Thyroid gland (tissue), 4 donors: ENCODE measurements around the gene UNC50. TPM values are rescaled to one million over a fixed set of nuclear protein-coding genes. Genes with fewer than 3 reads are reported as not detected.

Experiments used
- DNase-seq, 2 donors: peaks; one replicate each; pipeline ENCODE4 v3.0.0-alpha.2; 2019
- H3K27ac ChIP-seq, 3 donors: fragments of 200-600 bp; sonication (generic); 1 replicate in 2 of 3; 2 replicates in 1 of 3; pipeline ENCODE4 v1.5.1; 2016 to 2019; ENCODE audit warnings: mild to moderate bottlenecking in 1 of 3, moderate library complexity in 1 of 3
- H3K27me3 ChIP-seq: fragments of 200-600 bp; sonication (generic); one replicate; pipeline ENCODE4 v1.5.1; 2019
- H3K36me3 ChIP-seq, 2 donors: fragments of 200-600 bp; sonication (generic); one replicate each; pipeline ENCODE4 v1.5.1; 2016 to 2019
- H3K4me1 ChIP-seq, 2 donors: fragments of 200-600 bp; sonication (generic); one replicate each; pipeline ENCODE4 v1.5.1; 2017 to 2019
- H3K4me3 ChIP-seq, 3 donors: fragments of 200-600 bp; sonication (generic); replicated peaks in 1 of 3; 1 replicate in 2 of 3; 2 replicates in 1 of 3; pipeline ENCODE4 v1.5.1; 2016; ENCODE audit warnings: mild to moderate bottlenecking in 1 of 3
- H3K9me3 ChIP-seq: fragments of 200-600 bp; sonication (generic); one replicate; pipeline ENCODE4 v1.5.1; 2017
- POLR2A ChIP-seq, 2 donors: fragments of 450-650 bp; IDR thresholded peaks; one replicate each; pipeline ENCODE4 v1.6.1; 2017; ENCODE audit warnings: antibody characterized with exemption in 2 of 2, mild to moderate bottlenecking in 2 of 2, moderate library complexity in 1 of 2
- WGBS, 2 donors: methylation state at CpG; one replicate each; pipeline ENCODE4 v1.1.5; 2017; 5-methylcytosine and 5-hydroxymethylcytosine counted together
- intact Hi-C: fragments of 100-400 bp; cut with DNase I; formaldehyde crosslinking; loops from one replicate; pipeline ENCODE4 v1.15.1; 2023
- total RNA-seq, 4 donors: library from RNA; depleted of rRNA; stranded (reverse); fragments of >200 nt; gene quantifications; one replicate each; pipeline ENCODE4 v1.2.3, GENCODE V29; 2016
- TF ChIP-seq, protein P1 (sequence below), 6 experiments: fragments of 200-600 bp in 3 of 6; fragments of 450-650 bp in 3 of 6; sonication (generic) in 3 of 6; IDR thresholded peaks; one replicate each; pipeline ENCODE4 v1.5.1; 2016 to 2019; ENCODE audit warnings: antibody characterized with exemption in 6 of 6, mild to moderate bottlenecking in 2 of 6, inconsistent platforms in 1 of 6, moderate library complexity in 1 of 6

Gene UNC50, protein sequence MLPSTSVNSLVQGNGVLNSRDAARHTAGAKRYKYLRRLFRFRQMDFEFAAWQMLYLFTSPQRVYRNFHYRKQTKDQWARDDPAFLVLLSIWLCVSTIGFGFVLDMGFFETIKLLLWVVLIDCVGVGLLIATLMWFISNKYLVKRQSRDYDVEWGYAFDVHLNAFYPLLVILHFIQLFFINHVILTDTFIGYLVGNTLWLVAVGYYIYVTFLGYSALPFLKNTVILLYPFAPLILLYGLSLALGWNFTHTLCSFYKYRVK
- total RNA-seq, result 10 to 100 TPM; 75.3 to 86.1 (median 81.9) TPM

DNA sequence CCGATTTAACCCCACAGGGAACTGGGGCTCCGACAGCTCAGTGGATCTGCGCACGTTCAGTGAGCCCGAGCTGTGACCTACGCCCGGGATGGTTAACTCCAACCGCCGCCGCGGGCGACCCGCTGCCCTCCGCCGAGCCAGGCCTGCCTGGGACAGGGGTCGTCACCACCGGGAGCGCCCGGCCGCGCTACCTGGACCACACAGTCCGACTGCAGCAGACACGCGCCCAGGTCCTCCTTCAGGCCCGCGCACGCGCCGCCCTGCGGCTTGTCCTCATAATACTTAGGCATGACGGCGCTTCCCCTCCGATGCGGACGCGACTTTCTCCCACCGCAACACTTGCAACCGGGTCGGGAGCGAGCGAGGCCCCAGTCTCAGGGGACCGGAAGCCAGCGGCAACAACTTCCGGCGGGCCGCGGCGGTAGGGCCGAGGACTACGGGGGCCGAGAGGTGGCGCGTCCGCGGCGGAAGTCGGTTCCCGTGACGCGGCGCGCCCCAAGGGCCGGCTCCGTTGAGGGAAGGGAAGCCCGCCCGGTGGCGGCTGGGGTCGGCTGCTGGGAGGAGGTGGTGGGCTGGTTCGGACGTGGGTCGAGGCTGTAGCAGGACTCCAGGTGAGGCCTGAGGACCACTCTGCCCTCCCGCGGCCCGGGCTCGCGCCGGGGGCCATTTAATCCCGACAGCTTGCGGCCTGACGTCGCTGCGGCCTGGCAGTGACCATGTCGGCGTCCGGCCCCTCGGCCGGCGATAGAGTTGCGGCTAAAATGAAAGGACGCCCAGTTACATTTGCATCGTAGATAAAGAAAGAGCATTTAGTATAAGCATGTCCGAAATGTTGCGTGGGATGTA, at the start of gene UNC50, which contains the start of gene COA5:
UNC50 (plus strand) TSS at position 474 of the 846 bp plus-strand sequence. CDS start 1,171 bp downstream, outside the sequence.
COA5 (minus strand) TSS at position 397 of the 846 bp plus-strand sequence; CDS start at position 290, 107 bp downstream.
- H3K4me1 ChIP-seq, result peaks cover 31 to 36% of the 10 kb centered on the region in 2 donors
- peak; percentile 87 for DNase-seq
- WGBS, 2 donors, result 0% methylated on average over 42 to 43 of the region's 93 CpGs
- H3K27ac ChIP-seq, result peak within 1 kb of the TSS; percentile 86 to 96 (median 91)
- TF ChIP-seq POLR2A (IDR thresholded peaks at IDR 0.05), result peak in 1 of 2 donors; percentile 86
- TF ChIP-seq, protein P1, sequence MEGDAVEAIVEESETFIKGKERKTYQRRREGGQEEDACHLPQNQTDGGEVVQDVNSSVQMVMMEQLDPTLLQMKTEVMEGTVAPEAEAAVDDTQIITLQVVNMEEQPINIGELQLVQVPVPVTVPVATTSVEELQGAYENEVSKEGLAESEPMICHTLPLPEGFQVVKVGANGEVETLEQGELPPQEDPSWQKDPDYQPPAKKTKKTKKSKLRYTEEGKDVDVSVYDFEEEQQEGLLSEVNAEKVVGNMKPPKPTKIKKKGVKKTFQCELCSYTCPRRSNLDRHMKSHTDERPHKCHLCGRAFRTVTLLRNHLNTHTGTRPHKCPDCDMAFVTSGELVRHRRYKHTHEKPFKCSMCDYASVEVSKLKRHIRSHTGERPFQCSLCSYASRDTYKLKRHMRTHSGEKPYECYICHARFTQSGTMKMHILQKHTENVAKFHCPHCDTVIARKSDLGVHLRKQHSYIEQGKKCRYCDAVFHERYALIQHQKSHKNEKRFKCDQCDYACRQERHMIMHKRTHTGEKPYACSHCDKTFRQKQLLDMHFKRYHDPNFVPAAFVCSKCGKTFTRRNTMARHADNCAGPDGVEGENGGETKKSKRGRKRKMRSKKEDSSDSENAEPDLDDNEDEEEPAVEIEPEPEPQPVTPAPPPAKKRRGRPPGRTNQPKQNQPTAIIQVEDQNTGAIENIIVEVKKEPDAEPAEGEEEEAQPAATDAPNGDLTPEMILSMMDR (IDR thresholded peaks at IDR 0.05), result peak in 2 of 6 experiments; percentile 8 to 15
- H3K27me3 ChIP-seq, result no peaks in the 10 kb centered on the region
- intact Hi-C loops, result loop anchor here (10.0 kb wide), 1 partner anchor 164 kb away; the partner anchor contains the start of gene INPP4A
- peak within 1 kb of the TSS; percentile 65 to 78 (median 77) for H3K4me3 ChIP-seq
- H3K36me3 ChIP-seq, result peaks cover 8 to 22% of the 10 kb centered on the region in 2 donors
- H3K9me3 ChIP-seq, result no peaks in the 10 kb centered on the region

DNA sequence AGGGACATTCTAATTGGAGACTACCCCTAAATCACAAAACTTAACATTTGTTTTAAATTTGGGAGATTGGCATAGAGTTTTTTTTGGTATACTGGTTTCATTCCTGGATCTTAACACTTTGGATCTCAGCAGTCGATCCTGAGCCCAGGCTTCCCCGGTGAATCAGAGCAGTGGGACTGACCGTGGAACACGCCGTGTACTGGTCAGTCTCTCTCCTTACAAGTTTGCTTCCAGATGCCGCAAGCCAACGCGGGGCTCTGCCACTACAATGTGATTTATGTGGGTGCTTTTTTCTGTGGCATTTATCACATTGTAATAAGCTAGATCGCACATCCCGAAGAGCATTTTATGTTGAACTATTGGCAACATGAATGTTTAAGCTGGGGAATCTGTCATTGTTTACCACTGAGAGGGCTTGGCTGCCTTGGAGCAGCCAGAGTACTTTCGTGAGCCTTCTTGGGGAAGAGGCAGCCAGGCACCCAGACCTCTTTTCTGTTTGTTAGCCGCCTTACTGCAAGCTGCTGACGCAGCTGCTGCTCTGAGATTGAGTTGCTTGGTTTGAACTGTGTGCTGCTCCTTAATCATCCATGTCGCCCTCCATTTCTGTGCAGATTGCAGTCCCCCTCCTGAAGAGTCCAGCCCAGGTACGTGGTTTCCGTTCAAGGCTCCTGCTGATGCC, 49.4 kb upstream of the UNC50 start:
- 95 to 96% methylated on average over 15 to 16 of the region's 16 CpGs for WGBS, 2 donors
- H3K27me3 ChIP-seq, result no peaks in the 10 kb centered on the region
- peaks cover 2 to 18% of the 10 kb centered on the region in 2 donors for H3K36me3 ChIP-seq
- no peak overlapping the region for H3K27ac ChIP-seq
- H3K9me3 ChIP-seq, result no peaks in the 10 kb centered on the region
- no peak for TF ChIP-seq POLR2A (IDR thresholded peaks at IDR 0.05)
- TF ChIP-seq, protein P1 (IDR thresholded peaks at IDR 0.05), result no peak
- no peak overlapping the region for H3K4me3 ChIP-seq
- intact Hi-C loops, result no loop called here
- peaks cover 31 to 37% of the 10 kb centered on the region in 2 donors for H3K4me1 ChIP-seq
- DNase-seq, result no peak

DNA sequence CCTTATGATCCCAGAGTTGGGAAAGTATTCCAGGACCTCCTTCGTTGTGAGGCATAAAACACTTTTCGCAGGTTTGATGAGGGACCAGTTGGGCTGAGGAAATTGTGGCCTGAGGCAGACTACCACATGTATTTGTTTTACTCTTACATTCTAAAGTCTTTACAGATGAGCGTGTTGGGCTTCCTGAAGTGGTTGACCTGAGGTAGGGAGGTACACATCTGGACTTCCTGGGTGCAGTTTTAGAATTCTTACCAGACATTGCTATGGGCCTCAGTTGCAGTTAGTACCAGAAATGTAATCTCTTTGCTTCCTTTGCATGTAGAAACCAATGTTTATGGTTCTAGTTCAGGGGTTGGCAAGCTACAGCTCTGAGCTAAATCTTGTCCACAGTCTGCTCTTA, 48.8 kb upstream of the UNC50 start:
- DNase-seq, result no peak
- intact Hi-C loops, result no loop called here
- peaks cover 31 to 37% of the 10 kb centered on the region in 2 donors for H3K4me1 ChIP-seq
- no peak overlapping the region for H3K4me3 ChIP-seq
- H3K36me3 ChIP-seq, result peaks cover 3 to 13% of the 10 kb centered on the region in 2 donors
- H3K9me3 ChIP-seq, result no peaks in the 10 kb centered on the region
- no peak overlapping the region for H3K27ac ChIP-seq
- WGBS, 2 donors, result 84 to 90% methylated on average over 3 of the region's 3 CpGs
- TF ChIP-seq, protein P1 (IDR thresholded peaks at IDR 0.05), result no peak
- TF ChIP-seq POLR2A (IDR thresholded peaks at IDR 0.05), result no peak
- H3K27me3 ChIP-seq, result no peaks in the 10 kb centered on the region

DNA sequence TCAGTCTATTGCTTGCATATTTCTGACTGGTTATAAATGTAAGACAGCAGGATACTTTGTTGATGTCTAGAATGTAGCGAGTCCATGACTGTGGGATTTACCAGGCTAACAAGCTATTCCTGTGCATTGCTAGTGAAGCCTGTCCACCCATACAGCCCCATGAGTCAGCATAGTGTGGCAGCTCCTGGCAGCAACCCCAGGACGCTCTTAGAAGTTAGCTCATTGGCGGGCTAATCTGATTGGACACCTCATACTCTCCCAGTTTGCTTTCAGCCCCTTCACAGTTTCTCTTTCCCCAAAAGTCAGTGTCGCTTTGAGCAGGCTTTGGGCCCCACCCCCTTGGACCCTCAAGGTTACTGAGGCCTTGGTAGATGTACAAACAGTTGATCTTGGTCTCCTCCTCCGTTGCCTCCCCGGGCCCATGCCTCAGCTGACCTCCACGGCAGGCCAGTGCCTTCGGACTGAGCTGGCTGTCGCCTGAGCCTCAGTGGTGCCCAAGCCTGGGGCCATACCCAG, 48.1 kb upstream of the UNC50 start:
- H3K9me3 ChIP-seq, result no peaks in the 10 kb centered on the region
- H3K27me3 ChIP-seq, result no peaks in the 10 kb centered on the region
- no peak overlapping the region for H3K4me3 ChIP-seq
- DNase-seq, result peak; percentile 50 to 59
- intact Hi-C loops, result no loop called here
- peaks cover 31 to 37% of the 10 kb centered on the region in 2 donors for H3K4me1 ChIP-seq
- TF ChIP-seq, protein P1 (IDR thresholded peaks at IDR 0.05), result no peak
- no peak for TF ChIP-seq POLR2A (IDR thresholded peaks at IDR 0.05)
- H3K27ac ChIP-seq, result peak overlapping the region in 1 of 3 donors; percentile 36
- WGBS, 2 donors, result 85 to 87% methylated on average over 6 to 9 of the region's 9 CpGs
- peaks cover 9 to 10% of the 10 kb centered on the region in 2 donors for H3K36me3 ChIP-seq
